OCI-LY3 (cell line): Measurements from ENCODE around the gene KIF5C.

Experiments used
- H2AFZ ChIP-seq: fragments of 200-600, 300-600 bp; shearing (Covaris generic); 2 replicates; pipeline ENCODE4 v1.6.0; 2014; ENCODE audit warnings: antibody characterized with exemption, low read depth, low read length
- H3K27ac ChIP-seq: fragments of 200-600, 300-600 bp; sonication (generic); 2 replicates; pipeline ENCODE4 v1.5.1; 2014; ENCODE audit warnings: mild to moderate bottlenecking, low read length, moderate library complexity, mixed read lengths
- H3K27me3 ChIP-seq: fragments of 200-600, 300-600 bp; sonication (generic); 2 replicates; pipeline ENCODE4 v1.6.1; 2014; ENCODE audit warnings: low read depth, low read length, mixed read lengths
- H3K36me3 ChIP-seq: fragments of 200-600, 300-600 bp; sonication (generic); replicated peaks from 2 replicates; pipeline ENCODE3; 2014; ENCODE audit warnings: low read depth, low read length, mixed read lengths
- H3K4me1 ChIP-seq: fragments of 300-600, 200-600 bp; sonication (generic); 2 replicates; pipeline ENCODE4 v1.6.1; 2014; ENCODE audit warnings: low read length, mixed read lengths
- H3K4me2 ChIP-seq: fragments of 200-600, 300-600 bp; sonication (generic); 2 replicates; pipeline ENCODE4 v1.6.1; 2014; ENCODE audit warnings: low read length, mixed read lengths
- H3K4me3 ChIP-seq: fragments of 300-600, 200-600 bp; sonication (generic); 2 replicates; pipeline ENCODE4 v1.5.1; 2014; ENCODE audit warnings: antibody characterized with exemption, mild to moderate bottlenecking, low read length, moderate library complexity
- H3K79me2 ChIP-seq: fragments of 300-600, 200-600 bp; shearing (Covaris generic); 2 replicates; pipeline ENCODE4 v1.6.1; 2014; ENCODE audit warnings: mild to moderate bottlenecking, low read length, mixed read lengths
- H3K9ac ChIP-seq: fragments of 300-600, 200-600 bp; shearing (Covaris generic); 2 replicates; pipeline ENCODE4 v1.6.0; 2014; ENCODE audit warnings: mild to moderate bottlenecking, low read length, moderate library complexity
- H3K9me3 ChIP-seq: fragments of 200-600, 300-600 bp; shearing (Covaris generic); 2 replicates; pipeline ENCODE4 v1.6.1; 2014; ENCODE audit warnings: low read length, mixed read lengths; ENCODE audit not compliant: insufficient read depth
- H4K20me1 ChIP-seq: fragments of 200-600, 300-600 bp; sonication (generic); 2 replicates; pipeline ENCODE4 v1.6.1; 2016; ENCODE audit warnings: low read length, mixed read lengths; ENCODE audit not compliant: insufficient read depth
- EZH2phosphoT487 ChIP-seq: fragments of 200-600 bp; shearing (Covaris generic); IDR thresholded peaks from 2 replicates; pipeline ENCODE4 v1.6.1; 2018; ENCODE audit warnings: antibody characterized with exemption, mixed run types, low read depth
- TF ChIP-seq, protein P1 (sequence below): fragments of 200-600, 300-600 bp; sonication (generic); IDR thresholded peaks from 2 replicates; pipeline ENCODE4 v1.5.1; 2014; ENCODE audit warnings: antibody characterized with exemption, low read length, low read depth

KIF5C gene

DNA sequence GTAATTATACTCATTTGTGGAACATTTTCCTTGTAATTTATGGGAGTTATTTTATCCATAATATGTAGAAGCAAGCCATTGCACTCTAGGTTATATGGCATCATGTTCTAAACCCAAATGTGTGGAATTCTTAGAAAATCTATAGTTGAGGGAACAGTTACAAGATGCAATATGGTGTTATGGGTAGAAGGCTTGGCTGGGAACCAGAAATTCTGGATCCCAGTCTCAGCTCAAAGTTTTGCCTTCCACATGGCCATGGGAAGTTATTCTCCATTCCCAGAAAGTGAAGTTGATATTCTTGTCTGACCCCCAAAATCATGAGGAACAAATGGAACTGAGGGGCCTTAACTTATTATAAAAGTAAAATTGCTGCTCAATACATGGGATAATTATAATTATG, 38.0 kb downstream of the KIF5C start:
- no peaks in the 10 kb centered on the region for H3K4me1 ChIP-seq
- H4K20me1 ChIP-seq, result no peaks in the 10 kb centered on the region
- no peak overlapping the region for H3K4me3 ChIP-seq
- no peak overlapping the region for H2AFZ ChIP-seq
- no peak overlapping the region for H3K4me2 ChIP-seq
- TF ChIP-seq EZH2phosphoT487, result no peak
- TF ChIP-seq, protein P1, sequence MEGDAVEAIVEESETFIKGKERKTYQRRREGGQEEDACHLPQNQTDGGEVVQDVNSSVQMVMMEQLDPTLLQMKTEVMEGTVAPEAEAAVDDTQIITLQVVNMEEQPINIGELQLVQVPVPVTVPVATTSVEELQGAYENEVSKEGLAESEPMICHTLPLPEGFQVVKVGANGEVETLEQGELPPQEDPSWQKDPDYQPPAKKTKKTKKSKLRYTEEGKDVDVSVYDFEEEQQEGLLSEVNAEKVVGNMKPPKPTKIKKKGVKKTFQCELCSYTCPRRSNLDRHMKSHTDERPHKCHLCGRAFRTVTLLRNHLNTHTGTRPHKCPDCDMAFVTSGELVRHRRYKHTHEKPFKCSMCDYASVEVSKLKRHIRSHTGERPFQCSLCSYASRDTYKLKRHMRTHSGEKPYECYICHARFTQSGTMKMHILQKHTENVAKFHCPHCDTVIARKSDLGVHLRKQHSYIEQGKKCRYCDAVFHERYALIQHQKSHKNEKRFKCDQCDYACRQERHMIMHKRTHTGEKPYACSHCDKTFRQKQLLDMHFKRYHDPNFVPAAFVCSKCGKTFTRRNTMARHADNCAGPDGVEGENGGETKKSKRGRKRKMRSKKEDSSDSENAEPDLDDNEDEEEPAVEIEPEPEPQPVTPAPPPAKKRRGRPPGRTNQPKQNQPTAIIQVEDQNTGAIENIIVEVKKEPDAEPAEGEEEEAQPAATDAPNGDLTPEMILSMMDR, result no peak
- H3K27me3 ChIP-seq, result no peaks in the 10 kb centered on the region
- H3K79me2 ChIP-seq, result no peaks in the 10 kb centered on the region
- no peaks in the 10 kb centered on the region for H3K36me3 ChIP-seq
- no peaks in the 10 kb centered on the region for H3K9me3 ChIP-seq
- no peak overlapping the region for H3K9ac ChIP-seq
- no peak overlapping the region for H3K27ac ChIP-seq

DNA sequence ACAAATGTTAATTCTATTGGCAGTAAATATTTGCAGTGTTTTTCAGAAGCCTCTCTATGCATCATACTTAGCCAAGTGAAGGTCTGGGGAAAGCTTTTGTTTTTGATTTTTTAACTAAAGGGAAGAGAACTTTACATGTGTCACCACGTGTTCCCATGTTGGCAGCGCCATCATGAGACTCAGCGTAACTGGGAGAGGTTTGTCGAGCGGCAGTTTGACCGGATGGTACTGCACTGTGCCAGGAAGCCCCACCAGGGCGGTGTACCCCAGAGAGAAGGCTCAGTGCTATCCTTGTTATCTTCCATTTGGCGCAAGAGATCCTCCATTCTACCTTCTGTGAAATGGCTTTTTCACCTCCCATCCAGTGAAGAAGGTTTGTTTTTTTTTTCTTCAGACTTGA, 38.5 kb downstream of the KIF5C start:
- TF ChIP-seq EZH2phosphoT487, result no peak
- TF ChIP-seq, protein P1, result no peak
- no peak overlapping the region for H3K27ac ChIP-seq
- no peaks in the 10 kb centered on the region for H3K4me1 ChIP-seq
- no peaks in the 10 kb centered on the region for H3K27me3 ChIP-seq
- no peaks in the 10 kb centered on the region for H3K36me3 ChIP-seq
- H3K4me2 ChIP-seq, result no peak overlapping the region
- no peak overlapping the region for H3K9ac ChIP-seq
- H3K79me2 ChIP-seq, result no peaks in the 10 kb centered on the region
- no peak overlapping the region for H2AFZ ChIP-seq
- H3K9me3 ChIP-seq, result no peaks in the 10 kb centered on the region
- no peak overlapping the region for H3K4me3 ChIP-seq
- no peaks in the 10 kb centered on the region for H4K20me1 ChIP-seq

DNA sequence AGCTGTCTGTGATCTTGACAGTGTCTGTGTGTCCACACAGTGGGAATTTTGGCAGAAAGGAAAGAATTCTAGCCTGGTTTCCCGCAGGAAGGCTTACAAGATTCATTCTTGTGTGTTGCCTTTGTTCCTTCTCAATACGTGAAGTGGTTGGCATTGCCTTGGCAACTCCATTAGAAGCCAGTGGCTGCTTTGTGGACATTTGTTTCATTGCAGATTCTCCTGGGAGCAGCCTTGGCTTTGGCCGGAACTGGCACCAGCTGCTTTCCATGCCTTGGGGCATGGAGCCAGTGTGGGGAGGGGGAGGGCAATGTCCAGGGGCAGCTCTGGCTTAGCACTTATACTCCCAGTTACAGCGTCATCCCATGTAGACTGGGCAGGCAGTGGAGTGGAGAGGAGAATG, 39.4 kb downstream of the KIF5C start:
- no peaks in the 10 kb centered on the region for H3K36me3 ChIP-seq

DNA sequence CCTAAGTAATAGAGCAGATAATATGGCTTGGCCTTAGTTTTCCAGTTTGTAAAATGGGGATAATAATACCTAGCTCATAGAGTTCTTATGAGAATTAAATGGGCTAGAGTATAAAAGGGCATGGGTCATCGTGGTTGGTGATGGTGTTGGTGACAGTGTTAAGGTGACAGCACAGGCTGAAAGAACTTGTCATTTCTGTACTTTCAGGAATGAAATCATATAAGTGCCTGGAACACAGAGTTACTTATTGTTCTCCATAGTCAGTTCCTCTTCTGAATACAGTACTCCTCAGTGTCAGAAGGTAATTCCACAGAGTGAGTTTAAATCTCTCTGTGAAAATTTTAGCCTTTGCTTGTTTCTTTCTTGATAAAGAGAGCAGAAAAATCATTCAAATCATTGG, 42.4 kb downstream of the KIF5C start:
- H4K20me1 ChIP-seq, result no peaks in the 10 kb centered on the region
- TF ChIP-seq, protein P1, result no peak
- TF ChIP-seq EZH2phosphoT487, result no peak
- H3K27me3 ChIP-seq, result no peaks in the 10 kb centered on the region

More for the DNA sequence above, 39.4 kb downstream of the KIF5C start:
- Histone ChIP-seq H2AFZ (no peak overlapping the region), H3K9me3 (no peaks in the 10 kb centered on the region; the same call in 1 of the 2 replicates), H3K4me1 (no peaks in the 10 kb centered on the region), H3K9ac (no peak overlapping the region), H3K4me3 (no peak overlapping the region), H3K27ac (no peak overlapping the region), H3K27me3 (no peaks in the 10 kb centered on the region), H3K79me2 (no peaks in the 10 kb centered on the region), H3K4me2 (no peak overlapping the region), H4K20me1 (no peaks in the 10 kb centered on the region)
- TF ChIP-seq, protein P1, result no peak
- no peak for TF ChIP-seq EZH2phosphoT487

More for the DNA sequence above, 42.4 kb downstream of the KIF5C start:
- no peaks in the 10 kb centered on the region for H3K4me1 ChIP-seq
- H3K4me2 ChIP-seq, result no peak overlapping the region
- no peak overlapping the region for H3K4me3 ChIP-seq
- H3K9ac ChIP-seq, result no peak overlapping the region
- H3K27ac ChIP-seq, result no peak overlapping the region
- H2AFZ ChIP-seq, result no peak overlapping the region
- no peaks in the 10 kb centered on the region; the same call in 1 of the 2 replicates for H3K9me3 ChIP-seq
- no peaks in the 10 kb centered on the region for H3K79me2 ChIP-seq
- no peaks in the 10 kb centered on the region for H3K36me3 ChIP-seq
